BJ (cell line): ENCODE measurements around the gene SCRT2. TPM values are rescaled to one million over a fixed set of nuclear protein-coding genes. Genes with fewer than 3 reads are reported as not detected.

Experiments
- CTCF ChIA-PET: fragments of 350-600 bp; formaldehyde crosslinking; extraction: SDS; loops from one replicate; lab custom pipeline; 2021; ENCODE audit warnings: antibody characterized with exemption, inconsistent platforms; lab: Yijun Ruan, JAX
- POLR2A ChIA-PET: fragments of 300-600 bp; sonication (Branson Sonifier 250); formaldehyde crosslinking; extraction: SDS; loops from one replicate; lab custom pipeline; 2021; ENCODE audit warnings: antibody characterized with exemption; lab: Charles Lee
- DNase-seq: peaks from one replicate; pipeline ENCODE4 v3.0.0-alpha.2; 2011; ENCODE audit warnings: low read depth
- H3K27me3 ChIP-seq: 2 replicates; pipeline ENCODE4 v1.6.0; 2011; ENCODE audit warnings: low read length; ENCODE audit not compliant: control insufficient read depth, insufficient read depth
- H3K36me3 ChIP-seq: 2 replicates; pipeline ENCODE4 v1.5.1; 2011; ENCODE audit warnings: low read length; ENCODE audit not compliant: control insufficient read depth, insufficient read depth
- H3K4me3 ChIP-seq: 2 replicates; pipeline ENCODE4 v1.5.1; 2011; ENCODE audit warnings: low read depth, mild to moderate bottlenecking, control low read depth, low read length
- CTCF ChIP-seq: IDR thresholded peaks from 2 replicates; pipeline ENCODE4 v1.5.1; 2011; ENCODE audit warnings: low read depth, mild to moderate bottlenecking, control low read depth, inconsistent platforms, low read length, moderate library complexity; ENCODE audit not compliant: insufficient read depth
- polyA plus RNA-seq: library from polyadenylated mRNA; depleted of rRNA; stranded (reverse); fragments of >200 nt; gene quantifications from 2 replicates; pipeline ENCODE4 v1.2.3, GENCODE V29; 2011

SCRT2 gene
- polyA plus RNA-seq, 1 experiment, result not detected

- H3K27me3 ChIP-seq, result peaks cover 2% of the 10 kb centered on the region; the same call in 1 of the 2 replicates
- ChIA-PET CTCF (no interaction called here), POLR2A (no interaction called here)
- H3K4me3 ChIP-seq, result no peak overlapping the region
- no peak for TF ChIP-seq CTCF
- no peak for DNase-seq
- no peaks in the 10 kb centered on the region for H3K36me3 ChIP-seq
Measured at GRCh38 chr20:701401-702129, 26.0 kb upstream of the SCRT2 start.

GRCh38 chr20:699811-700338 is 24.3 kb upstream of the SCRT2 start:
- Histone ChIP-seq H3K27me3 (peaks cover 2% of the 10 kb centered on the region; the same call in 1 of the 2 replicates), H3K36me3 (no peaks in the 10 kb centered on the region), H3K4me3 (no peak overlapping the region)
- CTCF ChIA-PET, result interaction anchor here (1.8 kb wide), 1 partner anchor 33 kb away, joined by 3 read pairs; no protein-coding TSS in a partner anchor
- TF ChIP-seq CTCF, result no peak
- POLR2A ChIA-PET, result no interaction called here
- no peak for DNase-seq

- peaks cover 2% of the 10 kb centered on the region; the same call in 1 of the 2 replicates for H3K27me3 ChIP-seq
- CTCF ChIA-PET, result interaction anchor here (1.8 kb wide), 1 partner anchor 32 kb away, joined by 3 read pairs; no protein-coding TSS in a partner anchor
- no peak for DNase-seq
- no peak overlapping the region for H3K4me3 ChIP-seq
- POLR2A ChIA-PET, result no interaction called here
- TF ChIP-seq CTCF, result no peak
- no peaks in the 10 kb centered on the region for H3K36me3 ChIP-seq
Measured at GRCh38 chr20:699342-699741, 23.7 kb upstream of the SCRT2 start.

- no peak overlapping the region for H3K4me3 ChIP-seq
- no peak for TF ChIP-seq CTCF
- peaks cover 2% of the 10 kb centered on the region; the same call in 1 of the 2 replicates for H3K27me3 ChIP-seq
- H3K36me3 ChIP-seq, result no peaks in the 10 kb centered on the region
- ChIA-PET POLR2A (no interaction called here), CTCF (no interaction called here)
- DNase-seq, result no peak
Measured at GRCh38 chr20:698276-698675, 22.7 kb upstream of the SCRT2 start.

- no peak for TF ChIP-seq CTCF
- no peaks in the 10 kb centered on the region for H3K36me3 ChIP-seq
- POLR2A ChIA-PET, result no interaction called here
- CTCF ChIA-PET, result no interaction called here
- no peak for DNase-seq
- peaks cover 2% of the 10 kb centered on the region; the same call in 1 of the 2 replicates for H3K27me3 ChIP-seq
- no peak overlapping the region for H3K4me3 ChIP-seq
Measured at GRCh38 chr20:697826-698225, 22.2 kb upstream of the SCRT2 start.
